A172 (cell line): ENCODE data around the gene RBMS1. TPM values are rescaled to one million over a fixed set of nuclear protein-coding genes. Genes with fewer than 3 reads are reported as not detected.
"Not testable (repeated sequence)": the region's sequence is repeated elsewhere in the genome, so short reads cannot be mapped to it uniquely, and the experiment has no call there.

ENCODE experiments used
- DNase-seq: peaks from one replicate; pipeline ENCODE4 v3.0.0-alpha.2; 2015; ENCODE audit warnings: low spot score
- total RNA-seq: library from RNA; depleted of rRNA; stranded (reverse); fragments of >200 nt; shearing (Covaris generic); gene quantifications from 2 replicates; pipeline ENCODE4 v1.2.3, GENCODE V29; 2014

The RBMS1 gene
- total RNA-seq, 1 experiment from 2014 or later = 83.7 TPM

- no peak for DNase-seq
These were observed 113.0 kb downstream of the RBMS1 start for GRCh38 chr2:160380611-160381010.

GRCh38 chr2:160380000-160380570, 113.5 kb downstream of the RBMS1 start:
- no peak for DNase-seq

- no peak for DNase-seq
These were observed 114.2 kb downstream of the RBMS1 start for GRCh38 chr2:160379399-160379798.

GRCh38 chr2:160377204-160377995, 116.2 kb downstream of the RBMS1 start:
- DNase-seq = no peak

- DNase-seq = peak; percentile 55
These were observed 117.0 kb downstream of the RBMS1 start for GRCh38 chr2:160376576-160376975.

- DNase-seq = peak; percentile 70
These were observed 117.7 kb downstream of the RBMS1 start for GRCh38 chr2:160375802-160376469.

GRCh38 chr2:160375037-160375436, 118.6 kb downstream of the RBMS1 start:
- DNase-seq = no peak

- DNase-seq = no peak
These were observed 119.9 kb downstream of the RBMS1 start for GRCh38 chr2:160373666-160374065.

GRCh38 chr2:160373263-160373662, 120.3 kb downstream of the RBMS1 start:
- no peak for DNase-seq

GRCh38 chr2:160372585-160372984, 121.0 kb downstream of the RBMS1 start:
- no peak for DNase-seq

GRCh38 chr2:160372010-160372356, 121.6 kb downstream of the RBMS1 start:
- DNase-seq = no peak

GRCh38 chr2:160371251-160372009, 122.2 kb downstream of the RBMS1 start:
- no peak for DNase-seq

- DNase-seq = no peak
These were observed 124.3 kb downstream of the RBMS1 start for GRCh38 chr2:160368988-160369930.

GRCh38 chr2:160367887-160368286, 125.7 kb downstream of the RBMS1 start:
- DNase-seq = peak; percentile 93

- not testable (repeated sequence) for DNase-seq
These were observed 126.5 kb downstream of the RBMS1 start for GRCh38 chr2:160367139-160367538.

GRCh38 chr2:160366474-160366873, 127.1 kb downstream of the RBMS1 start:
- DNase-seq = no peak

- DNase-seq = no peak
These were observed 127.8 kb downstream of the RBMS1 start for GRCh38 chr2:160365716-160366367.

- DNase-seq = no peak
These were observed 129.2 kb downstream of the RBMS1 start for GRCh38 chr2:160364364-160364763.

- DNase-seq = no peak
These were observed 129.6 kb downstream of the RBMS1 start for GRCh38 chr2:160363961-160364360.

GRCh38 chr2:160363055-160363454, 130.6 kb downstream of the RBMS1 start:
- DNase-seq = no peak

GRCh38 chr2:160362541-160362940, 131.1 kb downstream of the RBMS1 start:
- DNase-seq = no peak
